K562 (cell line): Measurements from ENCODE around the gene TOMM6. TPM values are rescaled to one million over a fixed set of nuclear protein-coding genes. Genes with fewer than 3 reads are reported as not detected.

Experiments
- ATAC-seq: fragments of 200-7000 bp; cut with Tn5 transposase; 3 replicates; pipeline ENCODE4 v1.9.1; 2020; ENCODE audit warnings: moderate library complexity
- BruUV-seq: library from RNA; stranded (reverse); fragments of 400-500 nt; replicated peaks from 2 replicates; lab custom pipeline; 2021; lab: Mats Ljungman, UMichigan
- CTCF ChIA-PET: fragments of 300-600 bp; formaldehyde crosslinking; extraction: SDS; loops from one replicate; lab custom pipeline; 2021; ENCODE audit warnings: low intra/inter-chr PET ratio; lab: Yijun Ruan, JAX
- POLR2A ChIA-PET: fragments of 300-600, 350-650 bp; sonication (Branson Sonifier 250); formaldehyde crosslinking; extraction: SDS; loops from one replicate; lab custom pipeline; 2021; ENCODE audit warnings: antibody characterized with exemption, inconsistent platforms; lab: Yijun Ruan, JAX
- DNase-seq, 4 experiments: peaks; one replicate each; pipeline versions ENCODE4 v3.0.0 to v3.0.0-alpha.2; 2011 to 2018; ENCODE audit warnings: low spot score in 3 of 4, mixed read lengths in 3 of 4; ENCODE audit errors: extremely low read depth in 1 of 4
- FAIRE-seq: peaks from 2 replicates; lab custom pipeline; 2011; peaks lifted over from hg19 to GRCh38; lab: Jason Lieb, UNC
- H2AFZ ChIP-seq: 2 replicates; pipeline ENCODE4 v1.6.0; 2011; ENCODE audit warnings: low read depth, low read length, control low read depth, inconsistent platforms
- H3K27ac ChIP-seq: fragments of 200-600 bp; 3 replicates; pipeline ENCODE4 v1.8.0; 2011; ENCODE audit warnings: low read depth, mild to moderate bottlenecking, control low read depth, inconsistent platforms, low read length, moderate library complexity, mixed read lengths; ENCODE audit errors: extremely low read depth
- H3K27me3 ChIP-seq, 2 experiments: fragments of 300-600 bp in 1 of 2; 2 replicates in 1 of 2; 3 replicates in 1 of 2; pipeline versions ENCODE4 v1.6.0 to v1.8.0; 2011; ENCODE audit warnings: inconsistent platforms in 2 of 2, low read length in 2 of 2, mild to moderate bottlenecking in 1 of 2, mixed read lengths in 1 of 2, moderate library complexity in 1 of 2; ENCODE audit not compliant: control insufficient read depth in 2 of 2, insufficient read depth in 2 of 2
- H3K36me3 ChIP-seq: fragments of 300-600 bp; 3 replicates; pipeline ENCODE4 v1.8.0; 2011; ENCODE audit warnings: mild to moderate bottlenecking, low read length, inconsistent platforms; ENCODE audit not compliant: control insufficient read depth, insufficient read depth
- H3K4me1 ChIP-seq, 2 experiments: fragments of 200-600 bp in 1 of 2; replicated peaks in 1 of 2; 2 replicates in 1 of 2; 3 replicates in 1 of 2; pipeline versions ENCODE4 v1.5.1 to v1.8.0; 2011; ENCODE audit warnings: inconsistent platforms in 2 of 2, low read length in 2 of 2, mild to moderate bottlenecking in 1 of 2, mixed read lengths in 1 of 2, moderate library complexity in 1 of 2; ENCODE audit not compliant: control insufficient read depth in 2 of 2, insufficient read depth in 2 of 2
- H3K4me2 ChIP-seq: 2 replicates; pipeline ENCODE4 v1.6.1; 2011; ENCODE audit warnings: low read length, control low read depth, inconsistent platforms, mixed read lengths; ENCODE audit not compliant: insufficient read depth
- H3K4me3 ChIP-seq: fragments of 200-600 bp; sonication (generic), shearing (Covaris generic); 2 replicates; pipeline ENCODE4 v1.5.1; 2016; ENCODE audit warnings: control low read depth, inconsistent platforms
- H3K79me2 ChIP-seq: fragments of 200-600 bp; 3 replicates; pipeline ENCODE4 v1.8.0; 2011; ENCODE audit warnings: low read length, inconsistent platforms; ENCODE audit not compliant: control insufficient read depth, insufficient read depth
- H3K9ac ChIP-seq, 2 experiments: 2 replicates each; pipeline versions ENCODE4 v1.6.0 to v1.6.1; 2011; ENCODE audit warnings: low read depth in 2 of 2, low read length in 2 of 2, control low read depth in 1 of 2, inconsistent platforms in 1 of 2, mild to moderate bottlenecking in 1 of 2, mixed read lengths in 1 of 2; ENCODE audit not compliant: insufficient read depth in 1 of 2
- H3K9me1 ChIP-seq: one replicate; pipeline ENCODE4 v1.6.0; 2011; ENCODE audit warnings: inconsistent platforms, mild to moderate bottlenecking, low read length, moderate library complexity; ENCODE audit not compliant: control insufficient read depth, insufficient read depth
- H3K9me3 ChIP-seq: replicated peaks from 2 replicates; pipeline ENCODE4 v1.5.1; 2011; ENCODE audit warnings: low read depth, low read length, inconsistent platforms; ENCODE audit not compliant: control insufficient read depth, insufficient read depth
- H4K20me1 ChIP-seq: replicated peaks from 2 replicates; pipeline ENCODE4 v1.6.1; 2011; ENCODE audit warnings: low read length, inconsistent platforms, mixed read lengths; ENCODE audit not compliant: control insufficient read depth, insufficient read depth
- FOSL1 ChIP-seq: fragments of 200-800 bp; sonication (Bioruptor generic); conservative IDR thresholded peaks from 2 replicates; pipeline ENCODE4 v1.6.1; 2016; ENCODE audit warnings: missing genetic modification characterization, missing compliant biosample characterization
- GABPB1 ChIP-seq: sonication (generic); formaldehyde crosslinking; IDR thresholded peaks from 2 replicates; pipeline ENCODE4 v1.8.0; 2022; ENCODE audit warnings: mild to moderate bottlenecking, missing genetic modification reagents
- NBN ChIP-seq: fragments of 450-650 bp; IDR thresholded peaks from 2 replicates; pipeline ENCODE4 v1.6.1; 2016; ENCODE audit warnings: low read depth, mild to moderate bottlenecking
- SMC3 ChIP-seq: conservative IDR thresholded peaks from 2 replicates; pipeline ENCODE4 v1.6.1; 2011; ENCODE audit warnings: low read depth, low read length, improper control_type of control experiment; ENCODE audit not compliant: insufficient read depth
- SOX6 ChIP-seq: fragments of 450-650 bp; IDR thresholded peaks from 2 replicates; pipeline ENCODE4 v1.6.1; 2014; ENCODE audit warnings: mild to moderate bottlenecking
- ZNF316 ChIP-seq: fragments of 450-650 bp; IDR thresholded peaks from 2 replicates; pipeline ENCODE4 v1.6.1; 2016
- ZNF384 ChIP-seq: IDR thresholded peaks from 2 replicates; pipeline ENCODE4 v1.6.1; 2012; ENCODE audit warnings: low read depth, low read length, improper control_type of control experiment
- WGBS: fragments of 100-300 bp; shearing (Covaris generic); methylation state at CpG from one replicate; pipeline ENCODE4 v1.1.6; 2016; ENCODE audit warnings: low coverage, mixed read lengths; ENCODE audit not compliant: insufficient coverage; ENCODE audit errors: missing lambda C conversion rate; 5-methylcytosine and 5-hydroxymethylcytosine counted together
- in situ Hi-C: fragments of 300-500 bp; cut with MboI; formaldehyde crosslinking; loops from 4 replicates; pipeline ENCODE4 v1.15.0; 2018; ENCODE audit warnings: inconsistent platforms, mixed read lengths
- intact Hi-C: fragments of 100-400 bp; cut with micrococcal nuclease; formaldehyde crosslinking; loops from 2 replicates; pipeline ENCODE4 v1.14.2; 2022
- polyA plus RNA-seq, 8 experiments: library from polyadenylated mRNA; depleted of rRNA in 4 of 8; stranded (reverse) in 5 of 8; unstranded in 3 of 8; fragments of >200 nt; fragmentation: Nextera tagmentation in 2 of 8; fragmentation: Illumina TruSeq in 1 of 8; extraction: Ambion mirVana in 2 of 8; extraction: Trizol in 1 of 8; gene quantifications; 2 replicates each; pipeline versions ENCODE4 v1.2.1 to v1.2.3, GENCODE V29; 2011 to 2014; ENCODE audit warnings: inconsistent platforms in 1 of 8, missing spikeins in 1 of 8
- total RNA-seq, 7 experiments: library from RNA; depleted of rRNA in 6 of 7; stranded (reverse); fragments of >200 nt in 6 of 7; fragmentation: Illumina TruSeq in 2 of 7; extraction: Trizol in 2 of 7; gene quantifications; 2 replicates each; pipeline versions ENCODE4 v1.2.1 to v1.2.3, GENCODE V29; 2011 to 2021; ENCODE audit warnings: low replicate concordance in 1 of 7
- TF ChIP-seq, protein P1 (sequence below): fragments of 450-650 bp; formaldehyde crosslinking; IDR thresholded peaks from 2 replicates; pipeline ENCODE4 v1.4.0; 2020; ENCODE audit warnings: mild to moderate bottlenecking, moderate library complexity
- TF ChIP-seq, protein P2 (sequence below): sonication (generic); IDR thresholded peaks from 2 replicates; pipeline ENCODE4 v1.6.1; 2016
- TF ChIP-seq, protein P3 (sequence below): fragments of 250-450 bp; sonication (Bioruptor Pico); IDR thresholded peaks from 2 replicates; pipeline ENCODE4 v1.4.0; 2020

The TOMM6 gene
- total and polyA plus RNA-seq, 9 of the 15 experiments (the other 6 are each of a cell fraction or from before 2014, with no cell fraction given), result 380 to 2,097 (median 1,065) TPM

DNA sequence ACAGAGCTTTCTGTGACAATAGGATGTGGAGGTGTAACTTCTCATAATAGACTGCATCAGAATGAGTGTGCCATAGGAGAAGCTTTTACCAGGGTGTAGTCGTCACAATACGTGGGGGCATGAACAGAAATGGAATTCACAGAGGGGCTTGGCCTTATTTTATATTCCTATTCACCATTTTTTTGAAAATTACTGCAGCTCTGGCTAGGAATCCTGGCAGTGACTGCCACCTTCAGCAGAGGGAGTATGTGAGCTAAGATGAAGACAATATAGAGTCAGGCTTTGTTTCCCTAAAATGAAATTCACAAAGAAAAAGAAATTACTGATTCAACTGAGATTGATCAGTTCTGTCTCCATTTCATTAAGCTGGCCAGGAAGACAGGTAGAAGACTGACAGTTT is 13.9 kb downstream of the TOMM6 start:
- Histone ChIP-seq H3K27me3 (no peaks in the 10 kb centered on the region), H3K9ac (no peak overlapping the region), H2AFZ (no peak overlapping the region), H3K36me3 (peaks cover 19% of the 10 kb centered on the region; the same call in 1 of the 3 replicates), H3K9me1 (no peaks in the 10 kb centered on the region), H3K4me1 (peaks cover 0 to 3% of the 10 kb centered on the region in 2 experiments; a peak in 1 of 5 replicates), H3K79me2 (no peaks in the 10 kb centered on the region), H3K27ac (no peak overlapping the region), H3K9me3 (no peaks in the 10 kb centered on the region), H4K20me1 (no peaks in the 10 kb centered on the region), H3K4me3 (no peak overlapping the region), H3K4me2 (no peak overlapping the region)
- DNase-seq (peak in 1 of 4 experiments; percentile 33), FAIRE-seq (no peak), ATAC-seq (peak; percentile 71)
- no TSS peak for BruUV-seq
- CTCF ChIA-PET, result interaction anchor here (0.7 to 2.8 kb wide), 8 partner anchors 46 to 429 kb away, joined by 3 to 24 read pairs (median 4); no protein-coding TSS in a partner anchor
- in situ Hi-C loops, result no loop called here
- intact Hi-C loops, result loop anchor here (1.0 to 5.0 kb wide), 4 partner anchors 46 to 243 kb away; no protein-coding TSS in a partner anchor
- 54% methylated on average over 2 of the region's 2 CpGs for WGBS
- POLR2A ChIA-PET, result interaction anchor here (1.0 to 3.5 kb wide), 5 partner anchors 12 to 246 kb away, joined by 3 to 37 read pairs (median 5); partner anchors contain the start of gene TOMM6
- no peak for TF ChIP-seq FOSL1 (tag)
- no peak for TF ChIP-seq NBN
- TF ChIP-seq GABPB1 (CRISPR knock-in tag), result no peak
- TF ChIP-seq, protein P1, sequence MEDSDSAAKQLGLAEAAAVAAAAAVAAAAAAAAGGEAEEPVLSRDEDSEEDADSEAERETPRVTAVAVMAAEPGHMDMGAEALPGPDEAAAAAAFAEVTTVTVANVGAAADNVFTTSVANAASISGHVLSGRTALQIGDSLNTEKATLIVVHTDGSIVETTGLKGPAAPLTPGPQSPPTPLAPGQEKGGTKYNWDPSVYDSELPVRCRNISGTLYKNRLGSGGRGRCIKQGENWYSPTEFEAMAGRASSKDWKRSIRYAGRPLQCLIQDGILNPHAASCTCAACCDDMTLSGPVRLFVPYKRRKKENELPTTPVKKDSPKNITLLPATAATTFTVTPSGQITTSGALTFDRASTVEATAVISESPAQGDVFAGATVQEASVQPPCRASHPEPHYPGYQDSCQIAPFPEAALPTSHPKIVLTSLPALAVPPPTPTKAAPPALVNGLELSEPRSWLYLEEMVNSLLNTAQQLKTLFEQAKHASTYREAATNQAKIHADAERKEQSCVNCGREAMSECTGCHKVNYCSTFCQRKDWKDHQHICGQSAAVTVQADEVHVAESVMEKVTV (CRISPR knock-in tag), result peak; percentile 56
- TF ChIP-seq ZNF384, result 0 out of 2 replicates have a peak, but pooled peaks have one; percentile 37
- TF ChIP-seq ZNF316, result no peak
- no peak for TF ChIP-seq SOX6
- TF ChIP-seq, protein P2, sequence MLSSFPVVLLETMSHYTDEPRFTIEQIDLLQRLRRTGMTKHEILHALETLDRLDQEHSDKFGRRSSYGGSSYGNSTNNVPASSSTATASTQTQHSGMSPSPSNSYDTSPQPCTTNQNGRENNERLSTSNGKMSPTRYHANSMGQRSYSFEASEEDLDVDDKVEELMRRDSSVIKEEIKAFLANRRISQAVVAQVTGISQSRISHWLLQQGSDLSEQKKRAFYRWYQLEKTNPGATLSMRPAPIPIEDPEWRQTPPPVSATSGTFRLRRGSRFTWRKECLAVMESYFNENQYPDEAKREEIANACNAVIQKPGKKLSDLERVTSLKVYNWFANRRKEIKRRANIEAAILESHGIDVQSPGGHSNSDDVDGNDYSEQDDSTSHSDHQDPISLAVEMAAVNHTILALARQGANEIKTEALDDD, result no peak
- TF ChIP-seq SMC3, result peak; percentile 56
- TF ChIP-seq, protein P3, sequence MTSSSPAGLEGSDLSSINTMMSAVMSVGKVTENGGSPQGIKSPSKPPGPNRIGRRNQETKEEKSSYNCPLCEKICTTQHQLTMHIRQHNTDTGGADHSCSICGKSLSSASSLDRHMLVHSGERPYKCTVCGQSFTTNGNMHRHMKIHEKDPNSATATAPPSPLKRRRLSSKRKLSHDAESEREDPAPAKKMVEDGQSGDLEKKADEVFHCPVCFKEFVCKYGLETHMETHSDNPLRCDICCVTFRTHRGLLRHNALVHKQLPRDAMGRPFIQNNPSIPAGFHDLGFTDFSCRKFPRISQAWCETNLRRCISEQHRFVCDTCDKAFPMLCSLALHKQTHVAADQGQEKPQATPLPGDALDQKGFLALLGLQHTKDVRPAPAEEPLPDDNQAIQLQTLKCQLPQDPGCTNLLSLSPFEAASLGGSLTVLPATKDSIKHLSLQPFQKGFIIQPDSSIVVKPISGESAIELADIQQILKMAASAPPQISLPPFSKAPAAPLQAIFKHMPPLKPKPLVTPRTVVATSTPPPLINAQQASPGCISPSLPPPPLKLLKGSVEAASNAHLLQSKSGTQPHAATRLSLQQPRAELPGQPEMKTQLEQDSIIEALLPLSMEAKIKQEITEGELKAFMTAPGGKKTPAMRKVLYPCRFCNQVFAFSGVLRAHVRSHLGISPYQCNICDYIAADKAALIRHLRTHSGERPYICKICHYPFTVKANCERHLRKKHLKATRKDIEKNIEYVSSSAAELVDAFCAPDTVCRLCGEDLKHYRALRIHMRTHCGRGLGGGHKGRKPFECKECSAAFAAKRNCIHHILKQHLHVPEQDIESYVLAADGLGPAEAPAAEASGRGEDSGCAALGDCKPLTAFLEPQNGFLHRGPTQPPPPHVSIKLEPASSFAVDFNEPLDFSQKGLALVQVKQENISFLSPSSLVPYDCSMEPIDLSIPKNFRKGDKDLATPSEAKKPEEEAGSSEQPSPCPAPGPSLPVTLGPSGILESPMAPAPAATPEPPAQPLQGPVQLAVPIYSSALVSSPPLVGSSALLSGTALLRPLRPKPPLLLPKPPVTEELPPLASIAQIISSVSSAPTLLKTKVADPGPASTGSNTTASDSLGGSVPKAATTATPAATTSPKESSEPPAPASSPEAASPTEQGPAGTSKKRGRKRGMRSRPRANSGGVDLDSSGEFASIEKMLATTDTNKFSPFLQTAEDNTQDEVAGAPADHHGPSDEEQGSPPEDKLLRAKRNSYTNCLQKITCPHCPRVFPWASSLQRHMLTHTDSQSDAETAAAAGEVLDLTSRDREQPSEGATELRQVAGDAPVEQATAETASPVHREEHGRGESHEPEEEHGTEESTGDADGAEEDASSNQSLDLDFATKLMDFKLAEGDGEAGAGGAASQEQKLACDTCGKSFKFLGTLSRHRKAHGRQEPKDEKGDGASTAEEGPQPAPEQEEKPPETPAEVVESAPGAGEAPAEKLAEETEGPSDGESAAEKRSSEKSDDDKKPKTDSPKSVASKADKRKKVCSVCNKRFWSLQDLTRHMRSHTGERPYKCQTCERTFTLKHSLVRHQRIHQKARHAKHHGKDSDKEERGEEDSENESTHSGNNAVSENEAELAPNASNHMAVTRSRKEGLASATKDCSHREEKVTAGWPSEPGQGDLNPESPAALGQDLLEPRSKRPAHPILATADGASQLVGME (CRISPR knock-in tag), result no peak
